GM21515 (cell line): ENCODE measurements around the gene CHST8.
"Not testable (repeated sequence)": the region's sequence is repeated elsewhere in the genome, so short reads cannot be mapped to it uniquely, and the experiment has no call there.

Experiments
- ATAC-seq: cut with Tn5 transposase; IDR thresholded peaks from one replicate; pipeline ENCODE4 v1.9.1; 2021; ENCODE audit not compliant: unreplicated experiment

Gene CHST8

GRCh38 chr19:33688171-33688992, 66.6 kb downstream of the CHST8 start:
- ATAC-seq = no peak

- no peak for ATAC-seq
These were observed 67.5 kb downstream of the CHST8 start for GRCh38 chr19:33689138-33689746.

- ATAC-seq = no peak
These were observed 68.1 kb downstream of the CHST8 start for GRCh38 chr19:33689868-33690267.

- ATAC-seq = no peak
These were observed 68.8 kb downstream of the CHST8 start for GRCh38 chr19:33690378-33691029.

GRCh38 chr19:33691030-33691427, 69.3 kb downstream of the CHST8 start:
- ATAC-seq = no peak

GRCh38 chr19:33691736-33692135, 70.0 kb downstream of the CHST8 start:
- no peak for ATAC-seq

- no peak for ATAC-seq
These were observed 71.9 kb downstream of the CHST8 start for GRCh38 chr19:33693678-33694077.

- not testable (repeated sequence) for ATAC-seq
These were observed 73.8 kb downstream of the CHST8 start for GRCh38 chr19:33695547-33695946.

- no peak for ATAC-seq
These were observed 76.0 kb downstream of the CHST8 start for GRCh38 chr19:33697766-33698165.

GRCh38 chr19:33698576-33699435, 77.1 kb downstream of the CHST8 start:
- ATAC-seq = no peak

- ATAC-seq = no peak
These were observed 78.1 kb downstream of the CHST8 start for GRCh38 chr19:33699754-33700407.

GRCh38 chr19:33700408-33701013, 78.8 kb downstream of the CHST8 start:
- ATAC-seq = no peak

- no peak for ATAC-seq
These were observed 79.8 kb downstream of the CHST8 start for GRCh38 chr19:33701565-33701964.

GRCh38 chr19:33702606-33703437, 81.1 kb downstream of the CHST8 start:
- no peak for ATAC-seq

- no peak for ATAC-seq
These were observed 81.6 kb downstream of the CHST8 start for GRCh38 chr19:33703438-33703750.

- ATAC-seq = no peak
These were observed 82.1 kb downstream of the CHST8 start for GRCh38 chr19:33703821-33704220.

- no peak for ATAC-seq
These were observed 82.5 kb downstream of the CHST8 start for GRCh38 chr19:33704271-33704670.

GRCh38 chr19:33705090-33705847, 83.5 kb downstream of the CHST8 start:
- ATAC-seq = no peak

GRCh38 chr19:33705860-33706259, 84.1 kb downstream of the CHST8 start:
- ATAC-seq = no peak
